Stimulated activated naive CD4-positive, alpha-beta T cell (primary cell): ENCODE measurements around the gene POLD3.

Experiments
- DNase-seq, 6 experiments: peaks; one replicate each; lab custom pipeline; 2025; lab: John Stamatoyannopoulos, UW

The POLD3 gene

DNA sequence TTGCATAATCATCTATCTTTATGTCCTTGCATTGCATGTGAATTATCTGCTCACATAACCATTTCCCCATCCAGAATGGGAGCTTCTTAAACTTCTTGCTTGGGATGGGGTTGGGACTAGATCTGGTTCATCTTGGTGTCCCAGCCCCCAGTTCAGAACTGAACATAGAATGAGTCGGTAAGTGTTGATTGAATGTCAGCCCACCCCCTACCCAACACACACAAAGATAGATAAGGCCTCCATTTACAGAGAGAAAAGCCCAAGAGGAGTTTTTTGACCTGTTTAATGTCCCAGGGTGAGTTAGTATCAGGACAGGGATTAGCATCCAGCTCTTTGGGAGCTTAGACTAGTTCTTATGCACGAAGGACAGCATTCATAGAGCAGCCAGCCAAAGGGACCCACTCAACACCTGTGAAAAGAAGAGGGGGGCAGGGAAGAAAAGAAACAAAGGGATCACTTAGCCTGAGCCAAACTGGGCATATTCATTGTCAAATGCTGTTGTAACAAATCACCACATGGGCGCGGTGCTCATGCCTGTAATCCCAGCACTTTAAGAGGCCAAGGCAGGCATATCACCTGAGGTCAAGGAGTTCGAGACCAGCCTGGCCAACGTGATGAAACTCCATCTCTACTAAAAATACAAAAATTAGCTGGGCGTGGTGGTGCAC is 81.4 kb downstream of the POLD3 start:
- no peak for DNase-seq

DNA sequence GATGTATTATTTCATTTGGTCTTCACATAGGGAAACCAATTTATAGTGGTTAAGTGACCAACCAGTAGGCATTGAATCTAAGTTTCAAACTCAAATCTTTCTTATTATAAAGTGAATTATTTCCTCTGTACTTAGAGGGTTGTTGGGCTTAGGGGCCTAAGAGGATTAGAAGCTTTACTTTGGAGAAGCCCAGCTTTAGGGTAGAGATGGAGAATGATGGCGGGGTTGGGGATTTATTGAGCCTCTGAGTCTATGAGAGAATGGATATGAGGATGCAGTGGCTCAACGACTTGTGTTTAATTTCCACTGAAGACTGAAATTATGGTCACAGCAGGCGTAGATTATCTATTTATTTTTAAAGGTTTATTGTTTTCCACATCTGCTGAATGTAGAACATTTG is 83.4 kb downstream of the POLD3 start:
- no peak for DNase-seq

DNA sequence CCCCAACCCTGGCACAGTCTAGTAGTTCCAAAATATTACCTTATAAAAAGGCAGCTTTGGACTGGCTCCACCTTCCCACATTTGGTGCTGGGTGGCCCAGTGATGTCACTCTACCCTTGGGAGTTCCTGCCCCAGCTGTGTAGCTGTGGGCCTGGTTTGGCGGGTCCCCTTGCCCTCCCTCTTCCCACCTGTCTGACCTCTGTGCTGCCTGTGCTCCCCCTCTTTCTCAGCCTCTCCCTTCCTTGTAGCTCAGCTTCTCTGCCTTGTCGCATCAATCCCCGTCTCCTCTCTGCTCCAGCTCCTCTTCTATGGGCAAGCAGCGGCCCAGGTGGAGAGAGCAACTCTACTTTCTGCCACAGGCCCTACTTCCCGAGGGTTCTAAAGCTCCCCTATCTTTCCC is 84.2 kb downstream of the POLD3 start:
- DNase-seq, result no peak

DNA sequence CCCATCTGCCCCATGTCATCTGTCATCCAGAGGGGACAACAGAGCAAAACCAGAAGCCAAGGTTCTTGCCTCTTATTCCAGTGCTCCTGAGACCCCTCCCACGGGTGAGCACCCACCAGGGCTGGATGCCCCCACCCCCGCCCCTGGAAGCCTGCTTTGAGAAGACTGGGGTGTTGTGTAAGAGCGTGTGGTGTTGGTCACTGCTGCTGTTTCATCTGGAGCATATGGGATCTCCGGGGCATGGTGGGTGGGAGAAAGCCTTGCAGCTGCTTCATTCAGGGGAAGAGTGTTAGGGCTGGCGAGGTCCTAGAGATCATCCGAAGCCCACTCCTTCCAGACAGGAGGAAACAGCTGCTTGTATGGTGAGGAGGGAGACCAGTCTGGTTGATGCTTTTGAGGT is 84.7 kb downstream of the POLD3 start:
- no peak for DNase-seq

DNA sequence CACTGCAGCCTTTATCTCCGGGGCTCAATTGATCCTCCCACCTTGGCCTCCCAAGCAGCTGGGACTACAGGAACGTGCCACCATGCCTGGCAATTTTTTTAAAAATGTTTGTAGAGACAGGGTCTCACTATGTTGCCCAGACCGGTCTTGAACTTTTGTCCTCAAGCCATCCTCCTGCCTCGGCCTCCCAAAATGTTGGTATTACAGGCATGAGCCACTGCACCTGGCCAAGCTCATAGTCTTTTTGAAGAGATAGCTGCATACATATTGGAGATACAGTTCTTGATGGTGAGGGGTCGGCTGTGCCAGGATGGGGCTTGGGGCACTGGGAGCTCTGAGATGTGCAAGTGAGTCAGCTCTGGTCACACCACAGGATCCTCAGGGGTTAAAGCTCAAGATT is 85.7 kb downstream of the POLD3 start:
- no peak for DNase-seq

DNA sequence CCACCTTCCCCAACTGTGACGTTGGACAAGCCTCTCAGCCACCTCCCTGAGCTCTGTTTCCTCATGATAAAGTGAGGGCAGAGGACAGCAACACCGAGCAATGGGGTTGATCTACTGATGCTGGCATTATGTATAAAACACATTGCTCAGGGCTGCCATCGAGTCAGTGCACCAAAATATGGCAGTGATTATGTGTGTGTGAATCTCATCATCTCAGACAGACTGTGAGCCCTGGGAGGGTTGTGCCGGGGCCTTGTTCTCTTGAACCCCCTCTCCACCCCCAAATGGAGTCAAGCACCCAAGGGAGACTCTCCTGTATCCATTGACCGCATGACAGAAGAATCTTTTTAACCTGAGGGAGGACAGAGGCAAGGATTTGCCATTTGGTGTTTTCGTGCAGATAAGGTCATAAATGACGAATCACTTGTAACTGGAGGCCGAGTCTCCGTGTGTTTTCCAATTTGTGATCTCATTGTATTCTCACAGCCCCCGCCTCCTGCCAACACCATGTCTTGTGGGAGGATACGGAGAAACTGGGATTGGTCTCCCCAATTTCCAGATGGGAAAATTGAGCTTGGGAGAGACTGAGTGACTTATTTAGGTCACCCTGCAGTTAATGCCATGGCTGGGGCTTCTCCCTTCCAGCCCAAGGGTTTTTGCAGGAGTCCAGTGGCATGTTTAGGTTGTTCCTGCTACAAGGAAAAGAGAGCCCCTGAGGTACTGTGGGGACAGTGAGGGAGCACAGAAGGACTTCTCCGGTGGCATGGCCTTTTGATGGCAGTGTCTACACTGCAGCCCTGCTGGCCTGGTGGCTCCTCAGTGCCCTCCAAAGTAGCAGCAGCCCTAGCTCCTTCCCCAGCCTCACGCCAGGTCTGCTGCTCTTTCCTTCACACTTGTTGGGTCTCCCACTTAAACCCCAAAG is 86.5 kb downstream of the POLD3 start:
- DNase-seq, result no peak

DNA sequence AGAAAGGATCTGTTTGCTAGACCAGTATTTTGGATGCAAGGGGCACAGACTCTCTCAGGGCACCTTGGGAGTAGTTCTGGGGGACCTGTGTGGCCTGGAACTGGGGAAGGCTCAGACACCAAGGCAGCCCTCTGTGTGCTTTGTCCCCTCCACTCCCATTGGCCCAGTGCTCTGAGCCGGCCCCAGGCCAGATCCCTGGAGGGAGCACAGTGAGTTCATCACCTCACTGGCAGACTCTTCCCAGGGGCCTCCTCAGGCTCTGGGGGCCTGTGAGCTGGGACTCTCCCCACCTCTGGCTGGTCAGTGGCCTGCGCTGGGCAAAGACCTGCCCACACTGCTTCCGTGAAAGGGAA is 87.1 kb downstream of the POLD3 start:
- DNase-seq, result no peak

DNA sequence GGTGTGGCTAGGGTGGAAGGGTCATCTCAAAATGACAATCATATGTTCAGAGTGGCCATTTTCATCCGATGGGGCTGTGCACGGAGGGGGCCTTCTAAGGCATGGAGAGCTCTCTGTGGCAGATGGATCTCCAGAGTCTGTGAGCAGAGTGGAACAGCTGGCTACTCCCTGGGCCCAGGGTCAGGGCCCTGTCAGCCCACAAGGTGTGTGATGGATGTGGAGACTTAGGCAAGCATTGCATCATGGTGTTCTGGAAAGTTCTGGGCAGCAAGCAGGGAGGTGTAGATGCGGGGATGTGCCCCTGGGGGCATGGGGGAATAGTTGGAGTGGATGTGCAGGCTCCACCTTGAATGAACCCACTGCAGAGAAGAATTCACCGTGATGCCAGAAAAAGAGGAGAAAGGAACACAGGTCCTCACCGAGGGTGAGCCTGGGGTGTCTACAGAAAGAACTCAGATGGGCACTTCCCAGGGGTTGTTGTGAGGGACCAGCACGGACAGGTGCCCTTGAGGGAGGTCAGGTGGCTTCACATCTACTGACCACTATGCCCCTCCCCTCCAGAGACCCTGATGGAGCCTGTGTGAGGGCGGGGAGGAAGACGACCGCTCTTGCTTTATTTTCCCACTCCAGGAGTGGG is 87.8 kb downstream of the POLD3 start:
- no peak for DNase-seq

DNA sequence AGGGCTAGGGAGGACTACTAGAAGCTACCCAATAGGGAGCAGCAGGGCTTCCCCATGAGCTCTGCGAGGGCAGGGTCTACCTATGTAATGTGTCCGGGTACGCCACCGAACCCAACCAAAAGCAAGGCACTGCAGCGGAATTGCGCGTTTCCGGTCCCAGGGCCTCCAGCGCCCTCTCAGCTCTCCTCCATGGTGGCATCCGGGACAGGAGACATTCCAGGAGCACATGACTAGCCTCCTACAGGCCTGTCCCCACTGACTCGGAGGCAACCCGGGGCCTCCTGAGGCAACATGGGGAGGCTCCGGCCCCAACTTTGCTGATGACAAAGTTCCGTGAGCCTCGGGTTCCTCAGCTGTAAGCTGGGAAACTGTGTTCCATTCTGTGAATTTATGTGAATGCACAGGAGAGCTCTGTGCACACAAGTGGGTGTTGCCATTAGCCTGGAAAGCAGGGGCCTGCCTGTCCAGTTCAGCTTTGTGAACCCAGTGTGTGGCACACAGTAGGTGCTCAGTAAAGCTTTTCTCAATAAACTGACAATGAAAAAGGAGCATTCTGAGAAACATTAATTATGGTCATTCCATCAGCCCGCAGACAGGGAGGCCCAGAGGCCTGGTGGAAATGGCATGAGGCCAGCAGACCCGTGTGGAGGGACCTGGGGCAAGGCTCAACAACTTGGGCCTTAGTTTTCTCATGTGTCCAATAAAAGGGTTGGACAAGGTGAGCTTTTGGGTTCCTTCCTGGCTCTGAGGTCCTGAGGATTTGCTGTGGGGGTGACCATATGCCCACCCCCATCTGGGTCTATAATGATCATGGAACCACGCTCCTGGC is 88.5 kb downstream of the POLD3 start:
- DNase-seq, result no peak

DNA sequence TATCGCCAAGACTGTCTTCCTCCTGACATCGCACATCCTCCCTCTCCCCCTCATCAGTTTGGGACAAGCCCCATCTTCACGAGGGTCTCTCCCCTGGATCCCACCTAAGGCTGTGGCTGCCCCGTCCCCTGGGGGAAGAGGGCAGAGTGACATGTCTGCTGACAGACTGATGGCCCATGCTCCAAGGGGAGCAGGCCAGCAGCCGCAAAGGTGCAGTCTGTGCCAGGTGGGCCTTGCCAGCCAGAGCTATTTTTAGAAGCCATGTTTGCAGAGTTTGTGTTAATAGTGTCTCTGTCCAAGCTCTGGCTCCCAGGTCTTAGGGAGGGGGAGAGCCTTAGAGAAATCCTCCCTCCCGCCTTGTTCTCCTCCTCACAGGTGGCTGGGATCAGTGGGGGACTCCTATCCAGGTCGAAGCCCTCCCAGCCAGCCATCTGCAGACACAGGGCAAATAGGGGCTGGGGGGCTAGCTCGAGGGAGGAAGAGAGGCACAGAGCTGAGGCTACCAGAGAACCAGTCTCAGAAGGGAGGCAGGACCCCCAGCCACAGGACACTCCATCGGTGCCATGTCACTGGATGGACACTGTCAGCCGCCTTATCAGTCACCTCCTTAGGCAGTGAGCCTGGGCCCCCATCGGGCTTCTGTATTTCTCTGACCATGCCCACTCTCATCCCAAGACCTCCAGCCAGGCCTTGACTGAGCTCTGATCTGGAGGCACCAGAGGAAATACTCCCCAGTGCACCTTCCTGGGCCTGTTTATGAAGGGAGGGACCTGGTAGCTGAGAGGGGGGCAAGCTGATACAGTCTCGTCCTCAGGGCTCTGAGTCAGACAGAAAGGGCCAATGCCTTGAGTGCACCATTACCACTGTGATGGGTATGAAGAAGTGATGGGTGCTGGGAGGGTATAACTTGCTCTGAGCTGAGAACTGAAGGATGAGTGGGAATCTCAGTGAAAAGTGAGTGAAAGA is 89.6 kb downstream of the POLD3 start:
- DNase-seq, result no peak

DNA sequence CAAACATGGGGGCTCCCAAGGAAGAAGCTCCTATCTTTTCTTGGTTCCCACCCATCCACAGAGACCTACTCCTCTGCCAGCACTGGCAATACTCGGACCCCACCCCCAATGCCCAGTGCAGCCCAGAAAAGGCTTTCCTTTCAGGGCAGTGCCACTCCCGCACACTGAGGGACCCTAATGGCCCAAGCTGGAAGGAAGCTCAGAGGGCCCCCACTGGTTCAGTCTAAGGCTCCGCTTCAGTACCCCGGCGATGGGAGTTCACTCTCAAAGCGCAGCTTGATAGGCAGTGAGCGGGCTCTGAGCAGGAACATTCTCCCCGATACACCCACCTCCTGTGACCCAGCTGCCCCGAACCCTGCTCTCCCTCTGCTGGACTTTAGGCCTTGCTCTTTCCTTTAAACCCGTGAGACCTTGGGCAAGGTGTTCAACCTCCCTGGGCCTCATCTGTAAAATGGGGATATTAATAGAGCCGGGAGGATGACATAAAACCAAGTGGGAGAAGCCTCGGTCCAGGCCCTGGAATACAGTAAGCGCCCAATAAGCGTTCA is 90.4 kb downstream of the POLD3 start:
- no peak for DNase-seq

DNA sequence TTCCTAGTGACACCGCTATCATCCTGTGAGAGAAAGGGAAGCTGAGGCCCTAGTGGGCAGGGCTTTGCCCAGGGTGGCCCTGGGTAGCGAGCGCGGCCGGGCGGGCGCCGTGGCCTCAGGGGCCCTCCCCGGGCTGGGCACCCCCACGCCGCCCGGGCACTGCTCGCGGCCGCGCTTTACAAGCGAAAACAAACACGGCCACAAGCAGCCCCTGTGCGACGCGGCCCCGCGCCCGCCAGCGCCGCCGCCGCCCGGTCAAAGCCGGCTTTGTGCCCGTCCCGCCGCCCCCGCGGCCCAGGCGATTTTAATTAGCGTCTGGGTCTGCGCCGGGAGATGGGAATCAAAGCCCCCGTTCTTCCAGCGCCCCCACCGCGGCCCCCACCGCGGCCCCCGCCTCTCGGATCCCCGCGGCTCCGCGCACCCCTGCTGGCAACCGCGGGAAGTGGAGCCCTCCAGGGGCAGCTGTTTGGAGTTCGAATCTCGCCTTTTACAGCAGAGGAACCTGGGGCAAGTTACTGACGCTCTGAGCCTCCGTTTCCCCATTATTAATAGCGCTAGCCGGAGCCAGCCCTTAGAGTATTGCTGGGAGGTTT is 91.0 kb downstream of the POLD3 start:
- DNase-seq, result no peak

DNA sequence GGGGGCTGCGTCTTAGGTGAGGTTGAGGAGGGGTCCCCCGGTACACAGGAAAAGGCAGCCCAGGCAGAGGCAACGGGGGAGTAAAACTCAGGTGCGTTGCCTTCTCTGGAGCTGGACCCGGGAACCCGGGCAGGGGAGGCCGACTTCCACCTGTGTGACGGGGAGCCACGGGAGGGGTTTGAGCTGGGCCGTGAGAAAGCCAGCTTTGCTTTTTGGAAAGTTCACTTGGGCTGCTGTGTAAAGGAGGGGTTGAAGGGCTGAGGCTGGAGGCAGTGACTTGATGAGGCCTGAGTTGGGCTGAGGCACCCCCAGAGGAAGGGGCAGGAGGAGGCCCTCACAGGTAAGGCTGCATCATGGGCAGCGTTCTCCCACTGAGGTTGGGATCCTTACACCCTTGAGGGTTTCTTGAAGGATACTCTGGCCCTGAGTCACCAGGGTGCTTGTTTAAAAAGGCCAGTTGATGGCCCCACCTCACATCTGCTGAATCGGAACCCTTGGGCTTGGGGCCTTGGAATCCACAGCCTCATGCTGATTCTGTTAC is 91.6 kb downstream of the POLD3 start:
- DNase-seq, result no peak

DNA sequence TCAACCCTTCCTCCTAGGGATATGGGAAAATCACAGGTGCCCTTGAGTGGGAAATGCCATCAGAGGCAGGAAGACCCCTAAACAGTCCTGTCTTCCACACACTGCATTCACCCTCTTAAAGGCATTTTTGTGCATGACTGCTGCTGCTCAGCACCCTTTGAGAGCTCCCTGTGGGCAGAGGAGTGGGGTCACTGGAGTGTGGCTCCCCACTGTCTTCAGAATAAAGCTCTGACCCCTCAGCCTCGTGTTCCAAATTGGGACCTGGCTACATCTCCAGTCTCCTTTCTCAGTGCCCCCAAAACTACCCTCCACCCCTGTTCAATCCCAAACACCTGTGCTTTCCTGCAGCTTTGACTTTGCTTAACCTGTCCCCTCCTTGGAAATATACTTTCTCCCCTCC is 92.3 kb downstream of the POLD3 start:
- DNase-seq, result no peak

DNA sequence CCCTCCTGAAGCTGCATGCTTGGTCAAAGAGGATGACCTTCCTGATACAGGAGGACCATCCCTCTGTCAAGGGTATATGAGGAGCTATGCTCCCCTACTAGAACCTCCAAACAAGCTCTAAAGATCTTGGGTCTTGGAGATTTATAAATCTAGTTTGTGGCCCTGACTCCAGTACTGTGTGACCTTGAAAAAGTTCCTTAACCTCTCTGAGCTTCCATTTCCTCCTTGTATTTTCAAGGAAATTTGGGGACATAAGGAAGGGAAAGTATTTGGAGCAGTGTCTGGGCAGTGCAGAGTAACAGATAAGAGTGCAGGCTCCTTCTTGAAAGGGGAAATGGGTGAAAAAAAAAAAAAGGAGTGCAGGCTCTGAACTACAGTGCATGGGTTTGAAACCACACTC is 93.0 kb downstream of the POLD3 start:
- no peak for DNase-seq

DNA sequence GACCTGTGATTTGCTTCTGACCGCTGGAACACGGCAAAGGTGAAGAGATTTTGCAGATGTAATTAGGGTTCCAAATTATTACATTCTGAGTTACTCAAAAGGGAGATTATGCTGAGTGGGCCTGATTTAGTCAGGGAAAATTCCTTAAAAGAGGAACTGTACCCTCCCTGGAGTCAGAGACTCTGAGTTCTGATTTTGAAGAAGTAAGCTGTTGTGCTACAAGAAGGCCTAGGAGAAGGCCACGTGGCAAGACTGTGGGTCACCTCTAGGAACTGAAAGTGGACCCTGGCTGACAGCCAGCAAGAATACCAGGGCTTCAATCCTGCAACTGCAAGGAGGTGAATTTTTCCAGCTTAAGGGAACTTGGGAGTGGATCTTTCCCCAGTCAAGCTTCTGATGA is 93.5 kb downstream of the POLD3 start:
- no peak for DNase-seq

DNA sequence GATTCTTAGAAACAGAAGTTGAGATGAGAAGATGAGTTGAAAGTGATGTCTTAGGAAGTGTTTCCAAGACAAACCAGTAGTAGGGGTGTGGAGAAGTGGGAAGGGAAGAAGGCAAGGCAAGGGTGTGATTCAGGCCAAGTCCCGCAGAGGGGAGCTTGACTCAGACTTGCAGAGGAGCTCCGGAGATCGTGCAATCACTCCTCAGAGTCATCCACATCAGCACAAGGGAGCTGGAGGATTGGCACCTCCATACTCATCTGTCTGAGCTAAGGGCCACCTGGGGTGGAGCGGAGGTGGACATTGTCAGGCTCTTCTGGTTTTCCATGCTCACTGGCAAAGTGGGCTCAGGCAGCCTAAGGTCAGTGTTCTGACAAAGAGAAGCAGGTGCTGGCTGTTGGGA is 94.4 kb downstream of the POLD3 start:
- DNase-seq, result no peak

DNA sequence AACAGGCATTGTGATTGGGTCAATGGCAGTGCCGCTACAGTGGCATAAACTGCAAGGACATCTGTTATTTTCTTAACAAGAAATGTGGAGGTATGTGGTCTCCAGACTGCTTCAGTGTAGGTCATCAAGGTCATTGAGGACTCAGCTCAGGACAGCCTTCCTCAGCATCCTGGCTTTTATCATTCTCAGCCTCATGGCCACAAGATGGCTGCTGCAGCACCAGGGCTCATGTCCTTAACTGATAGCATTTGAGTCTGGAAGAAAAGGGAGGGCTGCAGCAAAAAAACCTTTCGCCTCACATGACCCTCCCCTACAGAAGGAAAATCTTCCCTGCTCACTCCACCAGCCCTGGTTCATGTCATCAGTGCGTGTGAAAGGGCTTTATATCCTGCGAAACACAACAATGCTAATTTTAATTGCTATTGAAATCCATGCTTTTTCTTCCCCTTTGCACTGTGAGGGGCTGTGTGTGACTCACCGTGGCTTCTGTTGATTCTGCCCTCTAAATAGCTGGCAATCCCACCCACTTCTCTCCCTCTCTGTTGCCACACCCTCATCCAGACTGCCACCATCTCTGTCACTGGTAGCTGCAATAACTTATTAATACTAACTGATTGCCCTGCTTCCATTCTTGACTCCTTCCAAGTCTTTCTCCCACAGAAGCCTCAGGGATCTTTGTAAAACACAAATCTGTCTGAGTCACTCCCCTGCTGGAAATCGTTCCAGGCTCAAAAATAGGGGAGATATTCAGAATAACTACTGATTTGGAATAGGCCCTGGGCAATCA is 95.0 kb downstream of the POLD3 start:
- no peak for DNase-seq

DNA sequence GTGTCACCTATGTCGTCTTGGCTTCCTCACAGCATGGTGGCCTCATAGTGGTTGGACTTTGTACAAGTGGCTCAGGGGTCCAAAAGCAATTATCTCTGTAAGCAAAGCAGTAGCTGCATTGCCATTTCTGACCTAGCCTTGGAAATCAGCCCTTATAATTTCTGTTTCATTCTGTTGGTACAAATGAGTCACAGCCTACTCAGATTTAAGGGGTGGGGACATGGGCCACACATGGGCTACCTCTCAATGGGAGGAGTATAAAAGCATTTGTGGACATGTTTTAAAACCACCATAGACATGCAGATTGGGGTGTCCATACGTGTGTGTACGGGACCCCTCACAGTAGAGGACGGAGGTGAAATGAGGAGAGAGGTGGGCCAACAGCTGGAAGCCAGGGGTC is 97.3 kb downstream of the POLD3 start:
- DNase-seq, result no peak
